ENCODE results near the gene GPC1.

The GPC1 gene

GRCh38 chr2:240463274-240463865 is 27.9 kb downstream of the GPC1 start:
- no peak for TF ChIP-seq CTCF (IDR thresholded peaks at IDR 0.05)
- H3K27me3 Mint-ChIP-seq (ENCODE audit: low read depth, poor library complexity) = no peaks in the 10 kb centered on the region
- H3K27ac Mint-ChIP-seq = no peak overlapping the region
- no peak overlapping the region for H3K4me3 Mint-ChIP-seq
- peaks cover 4% of the 10 kb centered on the region for H3K36me3 Mint-ChIP-seq (ENCODE audit: low read depth)
- peak; percentile 1 for DNase-seq
- H3K9me3 Mint-ChIP-seq = no peaks in the 10 kb centered on the region
- H3K4me1 Mint-ChIP-seq = peaks cover 4% of the 10 kb centered on the region

GRCh38 chr2:240463866-240464481 is 28.5 kb downstream of the GPC1 start:
- Mint-ChIP-seq H3K4me3 (no peak overlapping the region), H3K27ac (no peak overlapping the region), H3K4me1 (peaks cover 4% of the 10 kb centered on the region), H3K9me3 (no peaks in the 10 kb centered on the region), H3K27me3 (ENCODE audit: low read depth, poor library complexity) (no peaks in the 10 kb centered on the region), H3K36me3 (ENCODE audit: low read depth) (peaks cover 4% of the 10 kb centered on the region)
- no peak for TF ChIP-seq CTCF (IDR thresholded peaks at IDR 0.05)
- no peak for DNase-seq

GRCh38 chr2:240464514-240465241 is 29.2 kb downstream of the GPC1 start:
- no peak for TF ChIP-seq CTCF (IDR thresholded peaks at IDR 0.05)
- Mint-ChIP-seq H3K9me3 (no peaks in the 10 kb centered on the region), H3K4me3 (no peak overlapping the region), H3K36me3 (ENCODE audit: low read depth) (peaks cover 4% of the 10 kb centered on the region), H3K27me3 (ENCODE audit: low read depth, poor library complexity) (no peaks in the 10 kb centered on the region), H3K4me1 (peaks cover 11% of the 10 kb centered on the region), H3K27ac (no peak overlapping the region)
- DNase-seq = no peak

GRCh38 chr2:240465268-240465764 is 29.9 kb downstream of the GPC1 start:
- Mint-ChIP-seq H3K27me3 (ENCODE audit: low read depth, poor library complexity) (no peaks in the 10 kb centered on the region), H3K4me3 (no peak overlapping the region), H3K27ac (no peak overlapping the region), H3K4me1 (peaks cover 16% of the 10 kb centered on the region), H3K9me3 (no peaks in the 10 kb centered on the region), H3K36me3 (ENCODE audit: low read depth) (peaks cover 4% of the 10 kb centered on the region)
- DNase-seq = peak; percentile 2
- TF ChIP-seq CTCF (IDR thresholded peaks at IDR 0.05) = no peak

GRCh38 chr2:240465765-240466578 is 30.5 kb downstream of the GPC1 start:
- no peak overlapping the region for H3K4me3 Mint-ChIP-seq
- no peak overlapping the region for H3K27ac Mint-ChIP-seq
- peaks cover 4% of the 10 kb centered on the region for H3K36me3 Mint-ChIP-seq (ENCODE audit: low read depth)
- no peak for TF ChIP-seq CTCF (IDR thresholded peaks at IDR 0.05)
- H3K9me3 Mint-ChIP-seq = no peaks in the 10 kb centered on the region
- peaks cover 17% of the 10 kb centered on the region for H3K4me1 Mint-ChIP-seq
- no peaks in the 10 kb centered on the region for H3K27me3 Mint-ChIP-seq (ENCODE audit: low read depth, poor library complexity)
- DNase-seq = peak; percentile 14
